ENCODE results near the gene CD70.

DNA sequence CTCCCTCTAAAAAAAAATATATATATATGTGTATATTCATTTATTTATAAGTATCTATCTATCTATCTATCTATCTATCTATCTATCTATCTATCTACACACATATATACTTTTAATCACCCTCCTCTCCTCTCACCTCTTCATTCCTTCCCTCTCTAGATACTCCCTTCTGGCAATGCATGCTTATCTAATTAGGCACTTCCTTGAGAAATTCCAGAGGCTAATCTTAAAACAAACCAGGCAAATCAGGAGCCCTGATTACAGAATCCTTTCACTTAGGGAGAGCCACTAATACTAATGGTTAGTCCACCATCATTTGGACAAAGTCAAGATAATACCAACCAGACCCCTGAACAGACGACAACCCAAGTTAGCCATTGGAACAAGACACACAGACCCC, 17.6 kb downstream of the CD70 start:
- TF ChIP-seq, protein P1, sequence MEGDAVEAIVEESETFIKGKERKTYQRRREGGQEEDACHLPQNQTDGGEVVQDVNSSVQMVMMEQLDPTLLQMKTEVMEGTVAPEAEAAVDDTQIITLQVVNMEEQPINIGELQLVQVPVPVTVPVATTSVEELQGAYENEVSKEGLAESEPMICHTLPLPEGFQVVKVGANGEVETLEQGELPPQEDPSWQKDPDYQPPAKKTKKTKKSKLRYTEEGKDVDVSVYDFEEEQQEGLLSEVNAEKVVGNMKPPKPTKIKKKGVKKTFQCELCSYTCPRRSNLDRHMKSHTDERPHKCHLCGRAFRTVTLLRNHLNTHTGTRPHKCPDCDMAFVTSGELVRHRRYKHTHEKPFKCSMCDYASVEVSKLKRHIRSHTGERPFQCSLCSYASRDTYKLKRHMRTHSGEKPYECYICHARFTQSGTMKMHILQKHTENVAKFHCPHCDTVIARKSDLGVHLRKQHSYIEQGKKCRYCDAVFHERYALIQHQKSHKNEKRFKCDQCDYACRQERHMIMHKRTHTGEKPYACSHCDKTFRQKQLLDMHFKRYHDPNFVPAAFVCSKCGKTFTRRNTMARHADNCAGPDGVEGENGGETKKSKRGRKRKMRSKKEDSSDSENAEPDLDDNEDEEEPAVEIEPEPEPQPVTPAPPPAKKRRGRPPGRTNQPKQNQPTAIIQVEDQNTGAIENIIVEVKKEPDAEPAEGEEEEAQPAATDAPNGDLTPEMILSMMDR (IDR thresholded peaks at IDR 0.05; ENCODE audit: extremely low read depth in 1 of 2, insufficient read depth in 1 of 2, low read depth in 1 of 2, low read length in 2 of 2), result no peak
- TF ChIP-seq, protein P2, sequence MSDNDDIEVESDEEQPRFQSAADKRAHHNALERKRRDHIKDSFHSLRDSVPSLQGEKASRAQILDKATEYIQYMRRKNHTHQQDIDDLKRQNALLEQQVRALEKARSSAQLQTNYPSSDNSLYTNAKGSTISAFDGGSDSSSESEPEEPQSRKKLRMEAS (IDR thresholded peaks at IDR 0.05; ENCODE audit: insufficient read depth, insufficient read length), result no peak
- TF ChIP-seq GATA2 (IDR thresholded peaks at IDR 0.05; ENCODE audit: insufficient read depth, insufficient read length, low read depth, low read length) (no peak), EZH2 (IDR thresholded peaks at IDR 0.05; ENCODE audit: borderline replicate concordance, low read depth, low read length, severe bottlenecking) (no peak), POLR2A (IDR thresholded peaks at IDR 0.05; ENCODE audit: low read depth, low read length) (no peak), POLR2AphosphoS5 (IDR thresholded peaks at IDR 0.05; ENCODE audit: insufficient read depth, low read depth, low read length) (no peak), MYC (IDR thresholded peaks at IDR 0.05; ENCODE audit: low read depth, low read length) (no peak)
